ENCODE data around the gene AKNA.

AKNA gene

GRCh38 chr9:114362394-114362793 is 25.4 kb downstream of the AKNA start:
- no peak for DNase-seq (ENCODE audit: low spot score)

- no peak for DNase-seq (ENCODE audit: low spot score)
Measured at GRCh38 chr9:114361542-114361941, 26.2 kb downstream of the AKNA start.

GRCh38 chr9:114359801-114360200 is 28.0 kb downstream of the AKNA start:
- DNase-seq (ENCODE audit: low spot score), result no peak

GRCh38 chr9:114357911-114358328 is 29.9 kb downstream of the AKNA start:
- no peak for DNase-seq (ENCODE audit: low spot score)

GRCh38 chr9:114357360-114357759 is 30.4 kb downstream of the AKNA start:
- DNase-seq (ENCODE audit: low spot score), result no peak

- DNase-seq (ENCODE audit: low spot score), result no peak
Measured at GRCh38 chr9:114356792-114357191, 31.0 kb downstream of the AKNA start.

GRCh38 chr9:114355821-114356220 is 32.0 kb downstream of the AKNA start:
- no peak for DNase-seq (ENCODE audit: low spot score)

GRCh38 chr9:114351932-114352331 is 35.9 kb downstream of the AKNA start:
- no peak for DNase-seq (ENCODE audit: low spot score)

GRCh38 chr9:114350636-114351401 is 37.0 kb downstream of the AKNA start:
- no peak for DNase-seq (ENCODE audit: low spot score)

- DNase-seq (ENCODE audit: low spot score), result no peak
Measured at GRCh38 chr9:114349713-114350480, 37.9 kb downstream of the AKNA start.

- DNase-seq (ENCODE audit: low spot score), result no peak
Measured at GRCh38 chr9:114348906-114349482, 38.8 kb downstream of the AKNA start.

- no peak for DNase-seq (ENCODE audit: low spot score)
Measured at GRCh38 chr9:114348261-114348905, 39.4 kb downstream of the AKNA start.

- no peak for DNase-seq (ENCODE audit: low spot score)
Measured at GRCh38 chr9:114347675-114348074, 40.1 kb downstream of the AKNA start.

- no peak for DNase-seq (ENCODE audit: low spot score)
Measured at GRCh38 chr9:114346146-114346545, 41.6 kb downstream of the AKNA start.

- no peak for DNase-seq (ENCODE audit: low spot score)
Measured at GRCh38 chr9:114345493-114346065, 42.2 kb downstream of the AKNA start.

- no peak for DNase-seq (ENCODE audit: low spot score)
Measured at GRCh38 chr9:114344692-114345091, 43.1 kb downstream of the AKNA start.

GRCh38 chr9:114344188-114344566 is 43.6 kb downstream of the AKNA start:
- DNase-seq (ENCODE audit: low spot score), result no peak

- no peak for DNase-seq (ENCODE audit: low spot score)
Measured at GRCh38 chr9:114343471-114344187, 44.2 kb downstream of the AKNA start.

- no peak for DNase-seq (ENCODE audit: low spot score)
Measured at GRCh38 chr9:114342755-114343440, 44.9 kb downstream of the AKNA start.

- no peak for DNase-seq (ENCODE audit: low spot score)
Measured at GRCh38 chr9:114341991-114342390, 45.8 kb downstream of the AKNA start.
